Stimulated activated naive CD4-positive, alpha-beta T cell treated with Interleukin-2 at 50 U/mL for 16 hours (primary cell): ENCODE data around the gene PLXNA4.

Source experiments
- DNase-seq: peaks from one replicate; lab custom pipeline; 2025; lab: John Stamatoyannopoulos, UW

Gene PLXNA4

GRCh38 chr7:132270517-132270916 lies 305.8 kb downstream of the PLXNA4 start:
- DNase-seq = no peak

GRCh38 chr7:132269718-132270117 lies 306.6 kb downstream of the PLXNA4 start:
- DNase-seq = no peak

- no peak for DNase-seq
Observed at GRCh38 chr7:132263151-132263550, 313.1 kb downstream of the PLXNA4 start.

- no peak for DNase-seq
Observed at GRCh38 chr7:132262160-132262470, 314.2 kb downstream of the PLXNA4 start.

- DNase-seq = no peak
Observed at GRCh38 chr7:132261327-132262159, 314.7 kb downstream of the PLXNA4 start.

- DNase-seq = no peak
Observed at GRCh38 chr7:132258231-132258630, 318.0 kb downstream of the PLXNA4 start.

GRCh38 chr7:132257253-132257652 lies 319.0 kb downstream of the PLXNA4 start:
- DNase-seq = no peak

- no peak for DNase-seq
Observed at GRCh38 chr7:132256721-132257212, 319.5 kb downstream of the PLXNA4 start.

- DNase-seq = no peak
Observed at GRCh38 chr7:132255898-132256297, 320.4 kb downstream of the PLXNA4 start.

- no peak for DNase-seq
Observed at GRCh38 chr7:132255115-132255797, 321.0 kb downstream of the PLXNA4 start.

GRCh38 chr7:132254455-132254854 lies 321.8 kb downstream of the PLXNA4 start:
- no peak for DNase-seq

- DNase-seq = no peak
Observed at GRCh38 chr7:132252793-132253100, 323.5 kb downstream of the PLXNA4 start.

GRCh38 chr7:132251327-132251659 lies 325.0 kb downstream of the PLXNA4 start:
- no peak for DNase-seq

GRCh38 chr7:132250480-132251326 lies 325.6 kb downstream of the PLXNA4 start:
- no peak for DNase-seq

GRCh38 chr7:132249256-132249971 lies 326.9 kb downstream of the PLXNA4 start:
- DNase-seq = no peak

GRCh38 chr7:132248841-132249240 lies 327.4 kb downstream of the PLXNA4 start:
- no peak for DNase-seq

GRCh38 chr7:132247995-132248618 lies 328.2 kb downstream of the PLXNA4 start:
- no peak for DNase-seq

- DNase-seq = no peak
Observed at GRCh38 chr7:132246591-132246990, 329.7 kb downstream of the PLXNA4 start.

- no peak for DNase-seq
Observed at GRCh38 chr7:132245539-132245938, 330.7 kb downstream of the PLXNA4 start.

- DNase-seq = no peak
Observed at GRCh38 chr7:132244903-132245480, 331.3 kb downstream of the PLXNA4 start.

GRCh38 chr7:132243463-132243862 lies 332.8 kb downstream of the PLXNA4 start:
- no peak for DNase-seq
